HG03280 (cell line): ENCODE data around the gene ADCY3.
A peak's percentile ranks its signal among the peaks of the same experiment; 100 is the strongest.

Experiments used
- ATAC-seq: cut with Tn5 transposase; IDR thresholded peaks from one replicate; pipeline ENCODE4 v1.9.1; 2021; ENCODE audit warnings: mild to moderate bottlenecking, moderate library complexity; ENCODE audit not compliant: unreplicated experiment

Gene ADCY3

DNA sequence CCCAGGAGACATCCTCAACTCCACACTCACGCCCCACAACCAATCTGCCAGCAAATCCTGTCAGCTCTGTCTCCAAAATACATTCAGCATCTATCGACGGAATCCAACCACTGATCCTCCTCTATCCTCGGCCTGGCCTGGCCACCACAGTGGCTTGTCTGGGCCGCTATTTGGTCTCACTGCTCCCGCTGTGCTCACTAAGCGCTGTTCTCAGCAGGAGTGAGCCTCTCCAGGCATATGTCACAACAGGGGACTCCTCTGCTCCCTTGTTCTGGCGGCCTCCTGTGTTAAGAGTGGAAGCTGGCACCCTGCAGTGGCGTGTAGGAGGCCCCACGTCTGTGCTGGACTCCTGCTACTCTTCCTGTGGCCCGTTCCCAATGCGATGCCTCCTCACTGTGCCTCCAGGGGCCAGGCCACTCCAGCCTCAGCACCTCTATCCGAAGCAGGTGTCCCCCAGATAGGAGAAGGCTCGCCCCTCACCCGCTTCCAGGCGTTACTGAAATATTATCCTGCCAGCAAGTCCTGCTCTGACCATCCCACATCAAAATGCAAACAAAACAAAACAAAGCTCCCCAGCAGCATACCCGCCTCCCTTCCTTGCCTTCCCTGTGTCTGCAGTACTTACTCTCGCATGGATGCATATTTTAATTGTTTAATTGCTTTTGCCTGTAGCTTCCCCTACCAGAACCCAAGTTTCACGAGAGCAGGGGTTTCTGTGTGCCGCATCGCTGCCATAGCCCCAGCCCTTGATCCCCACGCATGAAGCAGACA, 86.9 kb downstream of the ADCY3 start:
- ATAC-seq: no peak

GRCh38 chr2:24832521-24832920, 87.5 kb downstream of the ADCY3 start:
- no peak for ATAC-seq

- ATAC-seq: no peak
Observed at GRCh38 chr2:24832073-24832461, 88.0 kb downstream of the ADCY3 start.

- no peak for ATAC-seq
Observed at GRCh38 chr2:24831221-24832072, 88.6 kb downstream of the ADCY3 start.

- no peak for ATAC-seq
Observed at GRCh38 chr2:24830786-24831185, 89.3 kb downstream of the ADCY3 start.

GRCh38 chr2:24830351-24830750, 89.7 kb downstream of the ADCY3 start:
- ATAC-seq: no peak

- no peak for ATAC-seq
Observed at GRCh38 chr2:24828238-24828996, 91.6 kb downstream of the ADCY3 start.

DNA sequence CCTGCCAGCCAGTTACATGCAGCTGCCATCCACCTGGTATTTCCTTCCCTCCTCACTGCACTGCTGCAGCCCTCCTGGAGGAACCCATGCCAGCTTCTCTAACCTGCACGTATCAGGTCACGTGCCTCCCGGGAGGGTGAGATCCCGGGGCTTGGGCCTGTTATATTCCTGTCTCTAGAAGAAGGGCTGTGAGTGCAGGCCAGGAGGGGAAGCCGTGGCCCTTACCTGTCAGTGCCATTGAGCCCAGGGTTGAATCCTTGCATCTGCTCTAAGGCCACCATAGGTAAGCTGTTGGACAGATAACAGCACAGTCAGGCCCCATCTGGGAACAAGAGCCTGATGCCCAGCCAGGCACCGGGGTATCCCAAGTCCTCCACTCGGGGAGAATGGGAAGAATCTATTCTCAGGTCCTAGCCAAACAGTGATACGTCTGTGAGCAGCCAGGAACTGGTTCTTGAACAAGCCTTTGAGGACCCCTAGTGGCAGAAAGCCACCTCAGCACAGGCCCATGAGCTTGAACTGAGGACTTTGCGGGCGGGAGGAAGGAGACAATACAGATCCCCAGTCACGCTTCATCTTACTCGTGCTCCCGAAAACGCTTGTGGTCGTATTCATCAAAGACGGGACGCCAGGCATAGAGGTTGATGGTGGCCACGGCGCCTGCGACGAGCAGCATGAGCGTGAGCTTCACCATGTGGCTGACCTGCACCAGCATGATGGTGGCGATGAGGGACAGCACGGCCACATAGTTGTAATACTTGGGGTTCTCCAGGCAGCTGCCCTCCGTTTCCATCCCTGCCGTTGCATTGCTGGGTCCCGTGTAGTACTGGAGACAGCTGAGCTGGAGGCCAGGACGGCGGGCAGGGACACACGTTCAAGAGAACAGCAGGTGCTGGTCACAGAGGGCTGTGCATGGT, 92.5 kb downstream of the ADCY3 start:
- ATAC-seq: peak; percentile 74

- no peak for ATAC-seq
Observed at GRCh38 chr2:24826773-24827145, 93.3 kb downstream of the ADCY3 start.

- no peak for ATAC-seq
Observed at GRCh38 chr2:24825883-24826772, 93.9 kb downstream of the ADCY3 start.

DNA sequence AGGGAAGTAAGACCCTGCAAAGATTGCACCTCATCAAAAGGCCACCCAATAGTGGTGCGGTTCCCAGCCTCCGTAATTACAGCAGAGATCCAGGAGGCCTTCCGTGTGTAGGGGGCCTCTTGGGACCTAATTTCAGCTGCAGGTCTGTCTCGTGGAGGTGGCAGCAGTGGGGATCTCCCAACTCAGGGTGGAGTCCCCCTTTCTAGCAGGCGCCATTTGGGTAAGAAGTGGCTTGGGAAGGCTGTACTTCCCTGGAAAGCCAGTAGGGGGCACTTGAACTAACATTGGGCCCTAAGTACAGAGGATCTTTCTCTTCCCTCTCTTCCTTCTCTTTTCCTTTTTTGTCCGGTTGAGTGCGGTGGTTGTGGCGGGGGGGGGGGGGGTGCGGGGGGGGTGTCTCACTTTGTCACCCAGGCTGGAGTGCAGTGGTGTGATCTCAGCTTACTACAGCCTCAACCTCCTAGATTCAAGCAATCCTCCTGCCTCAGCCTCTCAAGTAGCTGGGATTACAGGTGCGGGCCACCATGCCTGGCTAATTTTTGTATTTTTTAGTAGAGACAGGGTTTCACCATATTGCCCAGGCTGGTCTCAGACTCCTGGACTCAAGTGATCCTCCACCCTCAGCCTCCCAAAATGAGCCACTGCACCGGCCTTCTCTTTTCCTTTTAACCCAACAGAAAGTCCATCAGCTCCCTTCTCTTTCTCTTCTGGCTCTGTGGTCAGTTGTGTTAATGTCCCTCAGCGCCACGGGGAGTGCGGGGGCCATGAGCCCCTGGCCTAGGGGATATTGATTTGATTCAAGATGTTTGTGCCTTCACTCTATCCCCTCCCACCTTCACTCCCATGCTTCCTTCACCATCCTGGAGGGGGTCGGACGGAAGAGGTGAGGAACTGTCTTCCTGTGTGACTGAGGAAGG, 94.8 kb downstream of the ADCY3 start:
- ATAC-seq: no peak

DNA sequence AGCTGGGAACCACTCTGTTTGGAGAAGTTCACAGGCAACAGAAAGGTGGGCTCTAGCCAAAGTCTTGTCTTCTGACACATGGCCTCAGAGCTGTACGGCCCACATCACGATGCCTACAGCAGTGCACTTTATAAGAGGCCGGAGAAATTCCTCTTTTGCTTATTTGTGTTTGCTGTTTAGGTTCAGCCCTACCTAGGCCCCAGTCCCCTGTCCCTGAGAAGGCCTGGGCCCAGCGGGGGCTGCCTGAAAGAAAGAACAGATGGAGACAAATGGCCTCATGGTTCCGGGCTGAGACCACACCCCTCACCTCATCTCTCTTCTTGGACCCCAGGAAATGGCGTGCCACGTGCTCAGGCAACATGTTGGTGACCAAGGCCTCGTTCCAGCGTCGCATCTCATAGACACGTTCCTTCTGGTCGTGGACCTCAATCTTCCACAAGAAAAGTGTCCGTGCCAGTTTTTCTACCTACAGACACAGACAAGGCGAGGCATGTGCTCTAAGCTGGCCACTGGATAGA, 95.9 kb downstream of the ADCY3 start:
- no peak for ATAC-seq

DNA sequence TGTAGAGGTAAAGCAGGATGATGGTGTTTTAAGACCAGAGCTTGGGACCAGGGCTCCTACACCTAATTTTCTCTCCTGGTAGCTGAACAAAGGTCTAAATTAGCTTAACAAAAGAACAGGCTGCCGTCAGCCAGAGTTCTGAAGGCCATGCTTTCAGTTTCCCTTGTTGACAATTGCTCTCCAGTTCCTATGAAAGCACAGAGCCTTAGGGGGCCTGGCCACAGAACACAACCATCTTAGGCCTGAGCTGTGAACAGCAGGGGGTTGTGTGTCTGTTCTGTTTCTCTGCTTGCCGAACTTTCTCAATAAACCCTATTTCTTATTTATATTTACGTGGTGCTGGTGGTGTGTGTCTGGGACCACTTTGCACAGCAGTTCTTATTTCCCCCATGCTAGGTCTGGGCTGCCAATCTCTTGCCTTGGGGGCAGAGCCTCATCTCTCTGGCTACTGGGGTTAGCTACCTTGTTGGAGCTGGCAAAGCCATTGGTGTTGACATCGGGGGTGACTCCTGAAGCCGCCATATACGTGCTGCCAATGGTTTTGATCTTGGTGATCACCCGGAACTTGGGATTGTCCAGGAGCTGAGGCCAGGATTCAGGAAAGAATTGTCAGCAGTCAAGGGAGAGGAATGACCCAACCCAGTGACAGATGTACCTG, 97.9 kb downstream of the ADCY3 start:
- no peak for ATAC-seq

DNA sequence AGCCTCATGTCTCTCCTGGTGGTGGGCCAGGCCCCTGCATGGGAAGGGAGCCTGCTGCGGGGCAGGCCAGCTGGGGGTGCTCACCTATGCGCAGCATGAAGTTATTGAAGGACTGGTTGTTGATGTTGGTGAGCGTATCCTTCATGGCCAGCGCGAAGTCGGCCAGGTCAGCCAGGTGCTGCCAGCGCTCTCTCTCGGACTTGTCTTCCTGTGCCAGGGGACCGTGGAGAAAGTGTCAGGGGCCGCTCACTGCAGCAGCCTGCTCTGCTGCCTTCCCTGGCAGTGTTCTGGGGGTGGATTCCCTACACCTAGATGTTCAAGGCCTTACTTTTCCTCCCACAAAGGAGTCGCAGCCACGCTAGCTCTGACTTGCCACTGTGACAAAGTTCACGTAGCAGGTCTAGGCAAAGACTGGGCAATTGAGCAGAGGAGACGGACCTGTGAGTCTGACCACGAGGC, 98.6 kb downstream of the ADCY3 start:
- ATAC-seq: no peak

DNA sequence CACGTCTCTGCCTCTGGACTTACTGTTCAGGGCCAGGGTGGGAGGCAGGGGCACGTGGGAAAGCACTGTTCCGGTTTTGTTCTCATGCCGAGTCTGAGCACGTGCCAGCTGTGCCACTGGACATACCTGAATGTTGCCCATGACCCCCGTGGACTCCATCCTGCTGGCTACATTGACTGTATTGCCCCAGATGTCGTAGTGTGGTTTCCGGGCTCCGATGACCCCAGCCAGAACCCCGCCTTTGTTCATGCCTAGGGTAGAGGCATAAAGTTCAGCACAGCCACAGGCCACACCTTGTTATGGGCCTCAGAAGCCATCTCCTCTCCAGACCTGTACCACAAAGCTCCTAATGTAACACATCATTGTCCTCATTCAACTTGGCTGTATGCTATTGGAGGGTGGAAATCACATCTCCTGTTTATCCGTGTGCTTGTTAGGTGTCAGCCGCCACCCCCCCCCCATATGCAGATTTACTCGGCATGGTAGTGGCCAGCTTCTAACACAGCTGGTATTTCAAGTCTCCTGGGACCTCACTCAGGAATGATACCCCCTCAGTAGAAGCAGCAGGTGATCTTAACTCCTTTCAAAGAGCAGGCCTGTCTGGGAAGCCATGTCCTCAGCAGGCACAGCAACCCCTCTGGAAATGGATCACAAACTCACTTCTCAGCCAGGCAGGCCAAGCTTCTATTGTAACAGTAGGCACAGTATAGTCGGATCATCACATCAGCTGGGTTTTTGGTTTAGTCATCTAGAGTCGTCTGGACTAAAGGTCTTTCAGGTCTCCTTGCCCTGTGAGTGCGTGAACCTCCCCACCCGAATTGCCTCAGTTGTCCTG, 99.2 kb downstream of the ADCY3 start:
- ATAC-seq: no peak

GRCh38 chr2:24820175-24820513, 99.9 kb downstream of the ADCY3 start:
- ATAC-seq: no peak
